Neuron (in vitro differentiated cells): ENCODE results near the gene PAAF1.
"Not testable (repeated sequence)": the region's sequence is repeated elsewhere in the genome, so short reads cannot be mapped to it uniquely, and the experiment has no call there.

Experiments
- H2AFZ ChIP-seq: one replicate; pipeline ENCODE4 v1.6.1; 2013; ENCODE audit warnings: low read depth, mild to moderate bottlenecking, inconsistent platforms, low read length, moderate library complexity
- H3K27me3 ChIP-seq: one replicate; pipeline ENCODE4 v1.6.1; 2013; ENCODE audit warnings: low read length; ENCODE audit not compliant: insufficient read depth
- H3K36me3 ChIP-seq: one replicate; pipeline ENCODE4 v1.6.1; 2013; ENCODE audit warnings: low read length; ENCODE audit not compliant: insufficient read depth
- H3K4me1 ChIP-seq: one replicate; pipeline ENCODE4 v1.6.1; 2013; ENCODE audit warnings: low read length; ENCODE audit not compliant: insufficient read depth
- H3K4me3 ChIP-seq: 2 replicates; pipeline ENCODE4 v1.5.1; 2013; ENCODE audit warnings: mild to moderate bottlenecking, low read length, moderate library complexity
- H3K9me3 ChIP-seq: one replicate; pipeline ENCODE4 v1.6.1; 2013; ENCODE audit warnings: low read length

Gene PAAF1

DNA sequence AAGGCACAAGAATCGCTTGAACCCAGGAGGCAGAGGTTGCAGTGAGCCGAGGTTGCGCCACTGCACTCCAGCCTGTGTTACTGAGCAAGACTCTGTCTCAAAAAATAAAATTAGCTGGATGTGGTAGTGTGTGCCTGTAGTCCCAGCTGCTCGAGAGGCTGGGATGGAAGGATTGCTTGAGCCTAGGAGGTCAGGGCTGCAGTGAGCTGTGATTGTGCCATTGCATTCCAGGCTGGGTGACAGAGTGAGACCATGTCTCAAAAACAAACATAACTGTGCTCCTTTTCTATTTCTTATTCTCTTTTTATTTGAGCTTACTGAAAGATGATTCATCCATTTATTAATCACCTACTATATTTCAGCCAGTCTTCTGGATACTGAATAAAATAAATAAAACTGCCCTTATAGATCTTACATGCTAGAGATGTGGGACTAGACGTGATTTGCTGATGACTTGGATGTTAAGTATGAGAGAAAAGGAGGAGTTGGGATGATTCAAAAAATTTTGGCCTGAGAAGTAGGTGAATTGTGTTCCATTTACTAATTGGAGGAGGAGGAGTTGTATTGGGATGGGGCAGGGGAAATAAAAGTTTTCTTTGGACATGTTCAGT lies 18.0 kb downstream of the PAAF1 start:
- H3K4me3 ChIP-seq = no peak overlapping the region
- peaks cover 2% of the 10 kb centered on the region for H3K9me3 ChIP-seq
- H3K4me1 ChIP-seq = no peaks in the 10 kb centered on the region
- H3K27me3 ChIP-seq = no peaks in the 10 kb centered on the region
- H2AFZ ChIP-seq = no peak overlapping the region
- H3K36me3 ChIP-seq = peaks cover 56% of the 10 kb centered on the region

DNA sequence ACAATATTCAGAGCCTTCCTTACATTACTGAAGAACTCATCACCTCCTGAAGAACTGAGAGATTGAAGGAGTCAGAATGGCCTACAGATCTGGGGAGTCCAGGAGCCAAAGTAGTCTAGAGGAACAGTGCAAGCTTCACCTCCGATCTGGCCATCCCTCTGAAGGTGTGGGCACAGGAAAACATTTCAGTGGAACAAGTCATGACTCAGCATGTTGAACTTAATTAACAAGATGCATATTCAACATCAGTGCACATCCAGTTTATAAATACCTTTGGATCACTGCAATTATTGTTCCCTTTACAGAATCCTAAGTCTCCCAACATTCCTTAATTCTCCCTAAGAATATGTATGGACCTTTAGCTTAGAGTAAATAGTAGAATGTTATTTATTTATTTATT lies 25.5 kb downstream of the PAAF1 start:
- Histone ChIP-seq H3K4me3 (no peak overlapping the region), H3K4me1 (no peaks in the 10 kb centered on the region), H3K27me3 (no peaks in the 10 kb centered on the region), H3K9me3 (peaks cover 2% of the 10 kb centered on the region), H3K36me3 (peaks cover 51% of the 10 kb centered on the region), H2AFZ (no peak overlapping the region)

DNA sequence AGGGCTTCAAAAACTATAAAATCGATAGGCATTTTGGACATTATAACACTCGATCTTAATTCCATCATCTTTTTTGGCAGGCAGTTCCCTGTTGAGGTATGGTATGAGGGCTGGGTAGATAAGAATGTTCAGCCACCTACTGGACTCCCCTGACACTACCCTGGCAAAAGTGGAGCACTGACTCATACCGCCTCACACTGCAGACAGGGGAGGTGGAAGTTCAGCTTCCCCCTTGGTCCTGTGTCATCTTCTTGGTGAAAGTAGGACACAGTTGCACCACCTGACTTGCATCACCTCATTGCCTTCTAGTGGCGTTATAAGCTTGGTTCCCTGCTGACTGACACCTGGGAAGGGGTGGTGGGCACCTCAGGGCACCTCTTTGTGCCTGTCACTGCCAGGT lies 30.4 kb downstream of the PAAF1 start:
- no peak overlapping the region for H2AFZ ChIP-seq
- no peaks in the 10 kb centered on the region for H3K4me1 ChIP-seq
- no peak overlapping the region for H3K4me3 ChIP-seq
- peaks cover 56% of the 10 kb centered on the region for H3K36me3 ChIP-seq
- H3K27me3 ChIP-seq = no peaks in the 10 kb centered on the region
- no peaks in the 10 kb centered on the region for H3K9me3 ChIP-seq

DNA sequence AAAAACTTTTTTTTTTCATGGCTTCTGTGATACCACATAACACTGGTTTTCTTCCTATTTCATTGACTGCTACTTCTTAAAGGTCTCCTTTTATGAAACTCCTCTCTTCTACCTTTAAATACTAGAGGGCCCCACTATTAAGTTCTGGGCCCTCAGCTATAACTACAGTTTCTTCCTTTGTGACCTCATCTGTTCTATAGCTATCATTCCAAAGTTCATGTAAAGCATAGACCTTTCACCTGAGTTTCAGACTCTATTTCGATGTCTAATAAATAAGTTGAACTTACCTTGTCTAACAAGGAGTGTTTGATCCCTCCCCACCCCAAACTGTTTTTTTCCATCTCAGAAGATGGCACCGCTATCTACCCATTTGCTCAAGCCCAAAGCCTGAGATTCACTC lies 35.2 kb downstream of the PAAF1 start:
- Histone ChIP-seq H3K36me3 (peaks cover 74% of the 10 kb centered on the region), H2AFZ (no peak overlapping the region), H3K9me3 (no peaks in the 10 kb centered on the region), H3K27me3 (no peaks in the 10 kb centered on the region), H3K4me3 (no peak overlapping the region), H3K4me1 (no peaks in the 10 kb centered on the region)

DNA sequence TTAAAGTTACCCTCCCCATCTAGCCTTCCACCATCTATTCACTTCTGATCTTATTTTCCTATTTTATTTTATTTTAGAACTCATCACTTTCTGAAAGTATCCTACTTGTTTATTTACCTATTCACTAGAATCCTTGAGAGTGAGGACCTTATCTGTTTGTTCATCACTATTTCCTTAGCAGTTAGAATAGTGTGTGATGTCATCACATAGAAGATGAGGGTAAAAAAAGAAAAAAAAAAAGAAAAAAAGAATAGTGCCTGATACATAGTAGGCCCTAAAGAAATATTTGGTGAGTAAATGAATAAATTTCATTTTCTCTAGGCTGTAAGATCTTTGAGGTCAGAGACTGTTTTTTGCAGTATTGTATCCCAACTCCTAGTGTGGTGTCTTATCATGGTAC lies 36.7 kb downstream of the PAAF1 start:
- Histone ChIP-seq H2AFZ (no peak overlapping the region), H3K4me1 (no peaks in the 10 kb centered on the region), H3K36me3 (peaks cover 79% of the 10 kb centered on the region), H3K4me3 (no peak overlapping the region), H3K27me3 (no peaks in the 10 kb centered on the region), H3K9me3 (no peaks in the 10 kb centered on the region)

DNA sequence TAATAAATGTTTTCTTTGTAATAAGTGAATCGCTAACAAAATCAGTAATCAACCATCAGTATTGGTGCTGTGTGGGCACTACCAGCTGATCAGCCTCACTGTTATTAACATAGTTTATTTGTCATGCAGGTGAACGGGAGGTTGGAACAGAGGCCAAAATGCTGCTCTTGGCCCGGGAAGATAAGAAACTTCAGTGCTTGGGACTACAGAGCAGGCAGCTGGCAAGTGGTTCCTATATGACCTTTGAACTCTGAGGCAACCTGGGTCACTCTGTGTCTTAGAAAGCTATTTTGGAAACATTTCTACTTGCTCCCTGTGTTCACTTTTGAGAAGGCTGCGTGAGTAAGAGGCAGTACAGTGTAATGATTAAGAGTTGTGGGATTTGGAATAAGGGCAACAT lies 37.5 kb downstream of the PAAF1 start:
- peaks cover 84% of the 10 kb centered on the region for H3K36me3 ChIP-seq
- no peak overlapping the region for H3K4me3 ChIP-seq
- no peaks in the 10 kb centered on the region for H3K4me1 ChIP-seq

DNA sequence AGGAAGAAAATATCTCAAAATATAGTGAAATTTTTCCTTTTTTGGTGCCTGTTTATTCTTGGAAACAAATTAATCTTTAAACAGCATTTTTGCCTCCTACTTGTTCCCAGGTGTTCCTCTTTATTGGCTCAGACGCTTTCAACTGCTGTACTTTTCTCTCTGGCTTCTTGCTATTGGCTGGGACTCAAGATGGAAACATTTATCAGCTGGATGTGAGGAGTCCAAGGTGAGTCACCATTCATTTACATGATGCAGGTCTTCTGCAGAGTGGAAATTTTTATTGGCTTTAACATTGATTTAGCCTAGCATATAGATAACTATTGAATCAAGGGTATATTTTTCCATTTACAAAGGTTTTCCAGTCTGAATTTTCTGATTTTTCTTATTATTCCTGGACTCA lies 39.6 kb downstream of the PAAF1 start:
- Histone ChIP-seq H3K4me3 (no peak overlapping the region), H2AFZ (no peak overlapping the region), H3K9me3 (no peaks in the 10 kb centered on the region), H3K36me3 (peaks cover 81% of the 10 kb centered on the region), H3K27me3 (no peaks in the 10 kb centered on the region), H3K4me1 (no peaks in the 10 kb centered on the region)

More for the DNA sequence above, 37.5 kb downstream of the PAAF1 start:
- Histone ChIP-seq H3K9me3 (no peaks in the 10 kb centered on the region), H3K27me3 (no peaks in the 10 kb centered on the region), H2AFZ (no peak overlapping the region)

DNA sequence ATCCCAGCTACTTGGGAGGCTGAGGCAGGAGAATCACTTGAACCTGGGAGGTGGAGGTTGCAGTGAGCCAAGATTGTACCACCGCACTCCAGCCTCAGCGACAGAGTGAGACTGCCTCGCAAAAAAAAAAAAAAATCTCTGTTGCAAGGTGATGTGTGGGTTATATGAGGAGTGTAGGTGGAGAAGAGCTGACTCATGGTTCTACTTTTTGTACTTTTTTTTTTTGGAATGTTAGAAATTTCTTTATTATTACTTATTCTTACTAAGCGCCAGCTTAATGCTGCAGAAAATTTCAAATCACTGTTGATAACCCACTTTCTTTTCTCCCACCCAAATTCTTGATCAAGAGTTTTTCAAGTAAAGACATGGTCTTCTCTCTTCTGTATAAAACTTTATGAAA lies 44.4 kb downstream of the PAAF1 start:
- Histone ChIP-seq H3K9me3 (no peaks in the 10 kb centered on the region), H3K4me3 (no peak overlapping the region), H3K27me3 (no peaks in the 10 kb centered on the region), H3K4me1 (no peaks in the 10 kb centered on the region), H3K36me3 (peaks cover 61% of the 10 kb centered on the region), H2AFZ (no peak overlapping the region)

DNA sequence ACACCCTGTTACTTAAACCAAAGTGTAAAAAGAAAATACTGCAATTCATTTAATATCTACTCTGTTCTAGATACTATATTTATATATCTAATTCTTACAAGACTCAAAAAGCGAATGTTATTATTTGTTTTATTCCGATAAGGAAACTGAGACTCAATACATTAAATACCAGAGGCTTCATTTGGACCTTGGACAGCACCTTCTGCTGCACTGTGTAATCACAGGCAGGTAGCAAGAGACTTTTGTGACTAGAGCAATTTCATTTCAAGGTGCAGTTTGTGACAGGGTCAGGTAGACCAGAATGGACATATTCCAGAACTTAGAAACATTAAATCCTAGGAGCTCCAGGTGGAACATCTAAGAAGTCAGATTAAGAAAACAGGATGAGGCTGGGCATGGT lies 52.6 kb downstream of the PAAF1 start:
- no peak overlapping the region for H2AFZ ChIP-seq
- no peaks in the 10 kb centered on the region for H3K27me3 ChIP-seq
- H3K9me3 ChIP-seq = peaks cover 2% of the 10 kb centered on the region
- peaks cover 68% of the 10 kb centered on the region for H3K36me3 ChIP-seq
- H3K4me3 ChIP-seq = no peak overlapping the region
- H3K4me1 ChIP-seq = peaks cover 3% of the 10 kb centered on the region

DNA sequence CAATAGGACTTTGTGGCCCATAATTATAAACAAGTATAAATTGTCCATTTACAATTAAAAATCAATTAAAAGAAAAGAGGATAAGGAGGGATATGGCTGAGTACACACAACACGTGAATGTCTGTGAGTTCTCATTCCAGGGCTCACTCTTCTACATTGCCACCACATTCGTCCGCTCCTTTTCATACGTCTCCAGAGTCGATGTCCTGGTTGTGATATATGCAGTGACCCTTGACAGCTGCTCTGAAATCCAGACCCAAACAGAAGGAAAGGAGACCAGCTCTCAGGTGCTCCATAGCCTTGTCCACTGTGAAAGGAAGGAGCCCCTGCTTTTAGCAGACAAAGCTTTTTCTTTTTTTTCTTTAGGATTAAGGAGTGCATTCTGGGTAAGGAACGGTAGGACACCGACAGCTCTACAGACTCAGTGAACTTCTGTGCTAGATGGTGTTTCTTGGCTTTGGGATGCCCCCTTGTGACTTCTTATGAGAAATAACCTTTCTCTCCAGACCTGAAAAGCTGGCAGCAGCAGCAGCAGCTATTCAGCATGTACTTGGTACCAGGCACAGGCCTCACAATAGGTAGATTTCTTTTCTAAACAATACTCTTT lies 54.3 kb downstream of the PAAF1 start:
- Histone ChIP-seq H3K36me3 (peaks cover 67% of the 10 kb centered on the region), H3K4me1 (peaks cover 3% of the 10 kb centered on the region)

DNA sequence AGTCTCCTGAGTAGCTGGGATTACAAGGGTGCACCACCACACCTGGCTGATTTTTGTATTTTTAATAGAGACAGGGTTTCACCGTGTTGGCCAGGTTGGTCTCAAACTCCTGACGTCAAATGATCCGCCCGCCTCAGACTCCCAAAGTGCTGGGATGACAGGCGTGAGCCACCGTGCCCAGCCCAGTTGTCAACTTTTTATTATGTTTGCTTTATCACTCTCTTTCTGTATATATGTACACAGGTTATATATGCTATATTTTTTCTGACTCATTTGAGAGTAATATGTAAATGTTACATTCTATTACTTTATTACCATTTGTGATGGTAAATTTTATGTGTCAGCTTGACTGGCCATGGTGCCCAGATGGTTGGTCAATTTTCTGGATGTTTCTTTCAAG lies 55.2 kb downstream of the PAAF1 start:
- Histone ChIP-seq H3K9me3 (peaks cover 5% of the 10 kb centered on the region), H3K27me3 (no peaks in the 10 kb centered on the region), H3K36me3 (peaks cover 62% of the 10 kb centered on the region)

More for the DNA sequence above, 54.3 kb downstream of the PAAF1 start:
- no peaks in the 10 kb centered on the region for H3K27me3 ChIP-seq
- no peak overlapping the region for H2AFZ ChIP-seq
- H3K4me3 ChIP-seq = no peak overlapping the region
- peaks cover 5% of the 10 kb centered on the region for H3K9me3 ChIP-seq

DNA sequence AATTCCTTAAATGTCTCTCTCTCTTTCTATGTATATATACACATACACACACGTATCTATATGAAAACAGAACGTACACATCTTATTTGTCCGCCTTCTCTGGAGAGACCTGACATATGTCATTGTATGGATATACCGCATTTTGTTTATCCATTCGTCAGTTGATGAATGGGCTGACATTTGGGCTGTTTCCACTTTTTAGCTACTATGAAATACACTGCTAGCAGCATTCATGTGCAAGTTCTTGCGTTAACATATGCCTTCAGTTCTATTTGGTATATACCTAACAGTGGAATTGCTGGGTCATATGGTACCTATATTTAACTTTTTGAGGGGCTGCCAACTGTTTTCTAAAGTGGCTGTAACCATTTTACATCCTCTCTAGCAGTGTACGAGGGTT lies 56.0 kb downstream of the PAAF1 start:
- no peak overlapping the region for H2AFZ ChIP-seq
- peaks cover 3% of the 10 kb centered on the region for H3K4me1 ChIP-seq
- H3K36me3 ChIP-seq = peaks cover 54% of the 10 kb centered on the region
- no peaks in the 10 kb centered on the region for H3K27me3 ChIP-seq
- H3K4me3 ChIP-seq = no peak overlapping the region
- peaks cover 5% of the 10 kb centered on the region for H3K9me3 ChIP-seq

More for the DNA sequence above, 55.2 kb downstream of the PAAF1 start:
- no peak overlapping the region for H2AFZ ChIP-seq
- H3K4me3 ChIP-seq = no peak overlapping the region
- H3K4me1 ChIP-seq = peaks cover 3% of the 10 kb centered on the region

DNA sequence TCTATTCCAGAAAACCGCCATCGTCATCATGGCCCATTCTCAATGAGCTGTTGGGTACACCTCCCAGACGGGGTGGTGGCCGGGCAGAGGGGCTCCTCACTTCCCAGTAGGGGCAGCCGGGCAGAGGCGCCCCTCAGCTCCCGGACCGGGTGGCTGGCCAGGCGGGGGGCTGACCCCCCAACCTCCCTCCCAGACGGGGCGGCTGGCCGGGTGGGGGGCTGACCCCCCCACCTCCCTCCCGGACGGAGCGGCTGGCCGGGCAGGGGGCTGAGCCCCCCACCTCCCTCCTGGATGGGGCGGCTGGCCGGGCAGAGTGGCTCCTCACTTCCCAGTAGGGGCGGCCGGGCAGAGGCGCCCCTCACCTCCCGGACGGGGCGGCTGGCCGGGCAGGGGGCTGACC lies 59.2 kb downstream of the PAAF1 start:
- not testable (repeated sequence) for H2AFZ ChIP-seq, H3K27me3 ChIP-seq, H3K4me3 ChIP-seq, H3K4me1 ChIP-seq
- Histone ChIP-seq H3K36me3 (peaks cover 37% of the 10 kb centered on the region), H3K9me3 (peaks cover 15% of the 10 kb centered on the region)

DNA sequence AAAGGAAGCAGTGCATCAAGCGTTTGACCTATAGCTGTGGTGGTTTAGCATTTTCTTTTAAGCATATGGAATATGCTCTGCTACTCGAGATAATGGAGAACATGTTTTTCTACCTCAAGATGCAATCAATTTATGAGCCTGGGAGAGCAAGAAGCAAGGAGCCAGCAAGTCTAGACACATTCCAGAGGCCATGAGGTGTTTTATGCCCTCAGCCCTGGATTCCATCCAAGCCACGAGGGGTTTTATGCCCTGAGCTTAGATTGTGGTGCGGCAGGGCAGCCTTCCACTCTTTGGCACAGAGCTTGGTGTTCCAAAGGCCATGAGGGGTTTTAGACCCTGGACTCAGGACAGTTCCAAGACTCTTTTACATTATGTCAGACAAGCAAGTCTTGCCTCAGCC lies 62.3 kb downstream of the PAAF1 start:
- H3K4me3 ChIP-seq = no peak overlapping the region
- H3K9me3 ChIP-seq = peaks cover 20% of the 10 kb centered on the region
- H3K36me3 ChIP-seq = peaks cover 11% of the 10 kb centered on the region
- no peak overlapping the region for H2AFZ ChIP-seq
- no peaks in the 10 kb centered on the region for H3K4me1 ChIP-seq
- H3K27me3 ChIP-seq = no peaks in the 10 kb centered on the region
